Measurements from ENCODE around the gene TEAD1.
A peak's percentile ranks its signal among the peaks of the same experiment; 100 is the strongest.
"Not testable (repeated sequence)": the region's sequence is repeated elsewhere in the genome, so short reads cannot be mapped to it uniquely, and the experiment has no call there.

The TEAD1 gene

GRCh38 chr11:12876340-12876739, 202.1 kb downstream of the TEAD1 start:
- no peak for FAIRE-seq

DNA sequence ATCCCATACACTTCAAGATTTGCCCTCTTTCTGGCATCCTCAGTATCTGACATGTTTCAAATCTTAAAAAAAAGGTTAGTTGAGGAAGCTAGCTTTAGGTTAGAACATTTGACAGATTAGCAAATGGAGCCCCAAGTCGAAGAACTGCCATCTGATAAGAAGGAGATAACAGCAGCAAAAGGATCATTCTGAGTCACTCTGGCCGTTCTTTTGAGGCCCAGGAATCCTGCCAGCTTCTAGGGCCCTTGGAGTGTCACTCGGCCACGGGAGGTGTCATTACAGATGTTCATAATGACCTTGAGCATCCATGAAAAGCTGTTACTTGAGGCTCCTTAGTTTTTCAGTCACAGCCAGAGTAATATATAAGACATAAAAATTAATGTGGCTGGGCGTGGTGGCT, 202.8 kb downstream of the TEAD1 start:
- FAIRE-seq = no peak

GRCh38 chr11:12877508-12877907, 203.3 kb downstream of the TEAD1 start:
- FAIRE-seq = not testable (repeated sequence)

GRCh38 chr11:12880327-12880726, 206.1 kb downstream of the TEAD1 start:
- FAIRE-seq = no peak

DNA sequence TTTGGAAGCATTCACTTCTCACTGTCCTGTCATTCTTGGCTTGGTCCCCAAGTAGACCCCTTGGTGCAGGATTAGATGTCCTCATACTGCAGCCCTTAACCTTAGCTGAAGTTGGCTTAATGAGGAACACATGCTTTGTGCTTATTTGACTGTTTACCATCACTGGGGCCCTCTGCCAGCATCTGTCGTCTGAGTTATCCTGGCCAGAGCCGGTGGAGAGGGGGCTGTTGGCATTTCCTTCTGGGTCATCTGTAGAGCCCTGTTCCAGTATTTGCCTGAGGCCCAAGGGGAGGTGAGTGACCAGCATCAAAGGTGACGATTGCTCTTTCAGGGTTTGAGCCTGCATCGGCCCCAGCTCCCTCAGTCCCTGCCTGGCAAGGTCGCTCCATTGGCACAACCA, 208.4 kb downstream of the TEAD1 start:
- FAIRE-seq = no peak

DNA sequence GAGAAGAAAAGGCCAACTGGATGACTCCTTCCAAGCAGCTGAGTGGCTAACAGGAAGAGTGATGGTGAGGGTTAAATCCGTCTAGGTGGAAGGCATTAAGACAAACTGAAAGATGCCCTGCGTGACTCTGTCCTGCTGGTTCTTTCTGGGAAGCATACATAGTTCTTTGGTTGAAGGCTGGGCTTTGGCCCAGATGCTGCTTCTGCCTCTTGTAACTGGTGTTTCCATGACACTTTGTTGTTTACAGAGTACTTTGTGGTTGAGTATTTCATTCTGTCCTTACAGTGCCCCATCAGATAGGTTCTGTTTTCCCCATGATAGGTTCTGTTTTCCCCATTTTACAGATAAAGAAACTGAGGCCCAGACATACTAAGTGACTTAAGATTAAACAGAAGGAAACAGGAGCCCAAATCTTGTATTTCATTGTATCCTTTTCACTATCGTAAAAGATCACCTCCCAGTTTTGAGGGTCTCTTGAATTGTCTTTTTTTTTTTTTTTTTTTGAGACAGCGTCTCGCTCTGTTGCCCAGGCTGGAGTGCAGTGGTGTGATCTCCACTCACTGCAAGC, 210.6 kb downstream of the TEAD1 start:
- no peak for FAIRE-seq

DNA sequence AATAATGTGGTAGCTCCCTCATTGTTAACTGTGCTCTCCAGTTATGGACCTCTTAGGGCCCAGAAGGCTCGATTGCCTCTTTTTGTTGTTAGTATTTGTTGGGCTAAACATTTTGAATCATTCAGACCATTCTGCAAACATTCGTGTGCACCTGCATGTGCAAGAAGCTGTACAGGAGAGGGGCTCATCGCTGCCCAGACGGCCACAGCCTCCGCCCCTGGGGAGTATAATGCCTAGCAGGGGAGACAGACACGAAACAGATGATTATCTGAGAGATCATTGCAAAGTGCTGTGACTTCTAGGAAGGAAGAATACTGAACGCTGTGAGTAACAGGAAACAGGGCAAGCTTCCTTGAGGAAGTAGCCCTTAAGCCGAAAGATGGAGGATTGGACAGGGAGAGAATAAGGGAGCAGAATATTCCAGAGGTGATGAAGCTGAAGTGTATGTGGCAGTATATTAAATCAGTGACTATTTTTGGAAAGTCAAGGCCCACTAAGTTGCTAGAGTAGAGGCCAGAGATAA, 211.6 kb downstream of the TEAD1 start:
- no peak for FAIRE-seq

DNA sequence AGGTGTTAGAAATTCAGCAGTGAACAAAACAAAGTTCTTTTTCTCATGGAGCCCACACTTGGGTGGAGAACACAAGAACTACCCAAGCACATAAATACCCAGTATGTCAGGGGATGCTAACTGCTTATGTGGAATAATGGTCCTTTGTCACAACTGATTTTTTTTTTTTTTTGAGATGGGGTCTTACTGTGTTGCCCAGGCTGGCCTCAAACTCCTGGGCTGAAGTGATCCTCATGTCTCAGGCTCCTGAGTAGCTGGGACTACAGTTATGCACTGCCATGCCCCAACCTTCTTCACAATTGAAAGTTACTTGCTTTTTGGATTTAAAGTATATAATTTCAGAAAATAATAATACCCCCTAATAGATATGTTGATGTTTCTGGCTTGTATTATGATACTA, 212.3 kb downstream of the TEAD1 start:
- FAIRE-seq = no peak

DNA sequence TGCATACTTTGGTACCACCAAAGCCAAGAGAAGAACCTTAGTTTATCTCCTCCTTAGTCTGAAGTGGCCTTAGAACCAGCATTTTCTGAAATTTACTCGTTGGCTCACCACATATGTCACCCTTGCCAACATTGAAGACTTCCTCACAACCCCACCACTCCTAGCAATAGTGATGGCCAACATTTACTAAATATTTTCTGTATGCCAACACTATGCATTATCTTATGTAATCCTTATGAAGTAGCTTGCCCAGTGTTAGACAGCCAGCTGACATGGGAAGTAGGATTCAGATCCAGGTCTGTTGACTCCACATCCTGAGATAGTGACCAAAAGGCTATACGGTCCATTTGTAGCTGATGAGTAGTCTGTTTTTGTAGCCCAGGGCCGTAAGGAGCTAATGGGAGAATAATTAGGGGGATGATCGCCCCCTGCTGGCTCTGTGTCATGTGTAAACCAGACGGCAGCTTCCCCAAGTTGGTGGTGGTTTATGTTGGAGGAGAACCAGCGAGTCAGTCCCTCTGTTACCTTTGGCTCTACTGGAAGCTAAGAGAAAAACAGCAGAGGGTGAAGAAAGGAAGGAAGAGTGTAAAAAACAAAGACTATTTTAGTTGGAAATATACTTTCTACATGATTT, 214.4 kb downstream of the TEAD1 start:
- no peak for FAIRE-seq

DNA sequence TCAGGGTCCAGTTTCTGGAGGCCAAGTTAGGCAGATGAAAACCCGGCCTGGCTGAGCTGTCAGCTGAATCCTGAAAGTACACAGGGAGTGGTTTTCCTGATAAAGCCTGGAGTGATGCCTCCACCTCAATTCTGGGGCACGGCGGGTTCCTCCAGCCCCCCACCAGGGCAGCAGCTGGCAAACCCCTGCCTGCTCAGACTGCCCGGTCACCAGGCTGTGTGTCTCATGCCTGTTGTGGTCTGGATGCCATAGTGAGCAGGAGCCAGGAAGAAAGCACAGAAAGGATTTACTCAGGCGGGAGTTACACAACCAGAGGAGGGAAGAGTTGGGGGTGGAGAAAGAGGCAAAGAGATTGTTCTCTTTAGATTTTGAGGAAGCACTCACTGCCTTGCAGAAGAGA, 215.0 kb downstream of the TEAD1 start:
- no peak for FAIRE-seq

- FAIRE-seq = no peak
Measured at GRCh38 chr11:12890476-12890875, 216.3 kb downstream of the TEAD1 start.

GRCh38 chr11:12893787-12894672, 219.8 kb downstream of the TEAD1 start:
- FAIRE-seq = peak; percentile 98

- no peak for FAIRE-seq
Measured at GRCh38 chr11:12897390-12897789, 223.2 kb downstream of the TEAD1 start.

DNA sequence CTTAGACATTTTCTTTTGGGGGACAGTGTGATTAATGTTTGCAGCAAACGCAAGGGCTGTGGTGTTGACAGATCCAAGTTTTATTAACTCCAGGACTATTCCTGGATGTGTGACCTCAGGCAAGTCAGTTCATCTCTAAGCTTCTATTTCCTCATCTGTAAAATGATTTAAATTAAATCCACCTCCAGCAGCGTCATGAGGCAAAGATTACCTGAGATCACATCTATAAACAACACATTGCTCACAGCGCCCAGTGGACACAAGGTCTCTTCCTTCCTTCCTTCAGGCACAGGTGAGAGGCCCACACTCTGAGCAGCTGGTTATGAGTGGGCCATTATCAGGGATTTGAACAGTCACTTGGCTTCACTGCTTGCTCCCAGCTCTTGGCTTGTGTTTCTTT, 223.6 kb downstream of the TEAD1 start:
- FAIRE-seq = no peak

GRCh38 chr11:12900496-12900895, 226.3 kb downstream of the TEAD1 start:
- FAIRE-seq = no peak

- no peak for FAIRE-seq
Measured at GRCh38 chr11:12901272-12901671, 227.1 kb downstream of the TEAD1 start.

DNA sequence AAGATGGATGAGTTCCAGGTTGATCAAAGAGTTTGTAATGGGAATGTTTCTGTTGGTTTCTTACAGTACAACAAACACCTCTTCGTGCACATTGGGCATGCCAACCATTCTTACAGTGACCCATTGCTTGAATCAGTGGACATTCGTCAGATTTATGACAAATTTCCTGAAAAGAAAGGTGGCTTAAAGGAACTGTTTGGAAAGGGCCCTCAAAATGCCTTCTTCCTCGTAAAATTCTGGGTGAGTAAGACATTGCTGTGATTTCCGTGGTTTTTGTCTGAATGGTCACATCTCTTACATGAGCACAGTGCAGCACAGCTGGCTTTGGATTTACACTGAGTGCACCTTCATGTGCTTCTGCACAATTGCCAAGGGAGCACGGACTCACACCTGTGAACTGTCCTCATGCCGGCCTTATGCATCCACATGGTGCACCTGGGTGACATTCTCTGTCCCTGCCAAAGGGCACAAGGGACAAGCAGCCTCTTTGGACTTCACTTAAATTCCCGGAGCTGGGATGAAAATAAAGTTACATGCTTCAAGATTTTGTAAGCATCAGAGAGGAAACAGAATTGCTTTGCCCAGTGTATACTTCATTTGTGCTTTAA, 227.8 kb downstream of the TEAD1 start:
- FAIRE-seq = no peak

DNA sequence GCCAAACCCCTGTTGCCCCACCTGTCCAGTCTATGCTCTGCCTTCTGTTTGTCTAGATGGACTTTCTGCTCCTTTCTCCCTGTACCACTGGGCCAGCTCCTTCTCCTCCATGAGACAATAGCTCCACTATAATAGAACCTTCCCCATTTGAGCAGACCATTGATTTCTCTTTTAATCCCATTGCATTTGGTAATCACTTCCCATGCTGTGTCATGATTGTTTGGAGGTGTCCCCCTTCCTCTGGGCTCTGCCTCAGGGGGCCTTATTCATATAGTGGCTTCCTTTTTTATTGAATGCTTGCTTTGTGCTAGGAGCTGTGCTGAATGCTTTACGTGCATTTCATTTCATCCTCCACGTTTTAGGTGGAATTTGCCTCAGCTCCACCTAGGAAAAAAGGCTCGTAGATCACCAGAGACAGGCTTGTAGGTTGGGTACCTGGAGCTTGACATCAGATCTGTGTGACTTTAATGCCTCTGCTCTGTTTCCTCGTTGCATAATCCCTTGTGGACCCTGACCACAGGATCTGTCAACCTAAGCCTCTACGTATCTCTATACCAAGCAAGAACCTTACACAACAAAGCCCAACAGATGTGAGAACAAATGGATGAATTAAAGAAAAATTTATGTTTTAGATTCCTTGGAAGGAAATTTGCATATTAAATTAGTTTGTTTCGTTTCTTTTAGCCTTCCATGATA, 228.7 kb downstream of the TEAD1 start:
- FAIRE-seq = no peak

- no peak for FAIRE-seq
Measured at GRCh38 chr11:12905435-12905834, 231.2 kb downstream of the TEAD1 start.

DNA sequence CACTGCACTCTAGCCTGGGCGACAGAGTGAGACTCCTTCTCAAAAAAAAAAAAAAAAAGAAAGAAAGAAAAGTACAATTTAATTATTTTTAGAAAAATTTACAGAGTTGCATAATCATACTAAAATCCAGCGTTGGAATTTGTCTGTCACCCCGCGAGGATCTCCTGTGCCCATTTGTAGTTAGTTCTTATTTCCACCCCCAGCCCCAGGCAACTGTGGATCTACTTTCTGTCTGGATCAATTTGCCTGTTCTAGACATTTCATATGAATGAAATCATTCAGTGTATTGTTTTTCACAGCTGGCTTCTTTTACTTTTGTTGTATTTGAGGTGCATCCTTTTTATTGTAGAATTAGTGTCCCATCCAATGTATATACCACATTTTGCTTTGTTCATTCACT, 232.3 kb downstream of the TEAD1 start:
- FAIRE-seq = no peak

- no peak for FAIRE-seq
Measured at GRCh38 chr11:12909879-12910278, 235.7 kb downstream of the TEAD1 start.

DNA sequence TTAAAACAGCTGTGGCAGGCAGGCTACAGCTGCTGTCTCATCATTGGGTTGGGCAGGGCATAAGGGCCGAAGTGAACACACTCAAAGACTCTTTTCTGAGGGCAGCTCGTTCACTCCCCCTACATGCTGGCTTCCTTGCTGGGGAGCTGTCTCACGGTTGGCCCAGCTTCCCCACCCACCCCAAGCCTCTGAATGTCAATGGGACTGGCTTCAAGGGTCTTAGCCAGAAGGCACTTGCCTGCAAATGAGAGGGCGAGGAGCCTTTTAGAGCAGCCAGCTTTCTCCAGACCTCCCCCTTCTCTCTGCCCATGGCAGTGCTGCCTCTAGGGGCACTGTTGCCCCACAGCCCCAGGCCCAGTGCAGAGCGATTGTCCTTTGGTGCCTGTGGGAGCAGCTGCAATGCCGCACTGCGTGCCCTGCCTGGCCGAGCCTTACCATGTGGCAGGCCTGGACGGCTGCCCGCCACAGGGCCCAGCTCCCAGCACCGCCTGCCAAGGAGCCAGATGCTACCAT, 240.2 kb downstream of the TEAD1 start:
- no peak for FAIRE-seq

DNA sequence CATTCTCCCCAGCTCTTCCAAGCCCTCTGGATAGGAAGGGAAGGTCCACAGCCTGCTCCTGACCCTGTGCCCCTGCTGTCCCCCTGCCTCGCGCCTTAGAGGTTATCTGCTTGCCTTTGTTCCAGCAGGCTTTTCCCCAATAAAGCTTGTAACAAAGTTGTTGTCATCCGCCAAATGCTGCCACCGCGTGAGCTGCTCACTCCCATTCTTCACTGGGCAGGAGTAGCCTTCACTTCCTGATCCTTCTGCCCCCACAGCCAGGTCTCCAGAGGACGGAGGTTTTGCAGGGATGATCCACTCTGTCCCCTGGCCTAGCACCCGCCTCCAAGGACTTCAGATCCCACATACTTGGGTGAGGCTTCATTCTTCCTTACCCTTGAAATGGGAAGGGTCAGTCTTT, 240.9 kb downstream of the TEAD1 start:
- no peak for FAIRE-seq
